Left colon (tissue), 2 donors: Measurements from ENCODE around the gene ABHD16A. TPM values are rescaled to one million over a fixed set of nuclear protein-coding genes. Genes with fewer than 3 reads are reported as not detected.

Source experiments
- ATAC-seq: fragments of 200-7000 bp; cut with Tn5 transposase; one replicate; pipeline ENCODE4 v1.9.1; 2020; ENCODE audit warnings: mild to moderate bottlenecking, moderate library complexity
- DNase-seq, 2 donors: peaks; one replicate each; pipeline ENCODE4 v3.0.0-alpha.2; 2020
- intact Hi-C, 2 donors: fragments of 100-400 bp; cut with DNase I in 1 of 2; cut with micrococcal nuclease in 1 of 2; formaldehyde crosslinking; loops; one replicate each; pipeline versions ENCODE4 v1.11.2 to v1.14.0; 2022; cut with DNase I, micrococcal nuclease
- microRNA-seq, 2 donors: library from miRNA; unstranded; fragments of <30 nt; microRNA quantifications; one replicate each; pipeline versions ENCODE4 v1.1.0 to v1.2.0, GENCODE V29; 2020
- total RNA-seq, 2 donors: library from RNA; stranded (reverse); fragmentation: NEBNext Ultra II Directional; extraction: Animal tissue kit (Norgen Biotek cat#: 25700); gene quantifications; one replicate each; pipeline ENCODE4 v1.2.1, GENCODE V29; 2021
- donor health status: DM: no; HTN: no; CAD: no.
- donor health status: DM: yes; HTN: yes; CAD: no.

The ABHD16A gene
- total RNA-seq, 2 donors from 2014 or later = 51.5 to 53.9 TPM

DNA sequence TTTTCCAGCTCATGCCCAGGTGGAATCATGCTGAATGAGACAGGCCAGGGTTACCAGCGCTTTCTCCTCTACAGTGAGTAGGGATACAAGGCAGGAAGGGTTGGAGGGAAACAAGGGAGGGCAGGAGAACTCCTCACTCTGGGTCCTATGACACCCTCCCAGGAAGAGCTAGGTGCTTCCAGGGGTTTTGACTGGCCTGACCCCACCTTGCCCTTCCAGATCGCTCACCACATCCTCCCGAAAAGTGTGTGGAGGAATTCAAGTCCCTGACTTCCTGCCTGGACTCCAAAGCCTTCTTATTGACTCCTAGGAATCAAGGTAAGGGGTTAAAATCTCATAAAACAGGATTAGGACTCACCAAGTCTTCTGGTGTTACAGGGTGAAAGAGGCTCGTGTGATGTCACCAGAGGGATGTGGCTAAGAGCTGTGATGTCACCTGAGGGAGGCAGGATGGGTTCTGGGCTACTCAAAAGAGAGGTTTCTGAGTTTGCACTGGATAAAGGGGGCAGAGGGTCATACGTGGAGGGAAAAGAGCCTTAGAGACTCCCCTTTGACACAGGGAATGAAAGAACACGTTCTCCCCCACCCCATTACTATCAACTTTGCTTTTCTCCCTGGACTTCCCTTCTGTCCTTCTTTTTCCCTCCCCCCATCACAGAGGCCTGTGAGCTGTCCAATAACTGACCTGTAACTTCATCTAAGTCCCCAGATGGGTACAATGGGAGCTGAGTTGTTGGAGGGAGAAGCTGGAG, 45.5 kb downstream of the ABHD16A start:
- DNase-seq = no peak
- intact Hi-C loops = no loop called here
- no peak for ATAC-seq

DNA sequence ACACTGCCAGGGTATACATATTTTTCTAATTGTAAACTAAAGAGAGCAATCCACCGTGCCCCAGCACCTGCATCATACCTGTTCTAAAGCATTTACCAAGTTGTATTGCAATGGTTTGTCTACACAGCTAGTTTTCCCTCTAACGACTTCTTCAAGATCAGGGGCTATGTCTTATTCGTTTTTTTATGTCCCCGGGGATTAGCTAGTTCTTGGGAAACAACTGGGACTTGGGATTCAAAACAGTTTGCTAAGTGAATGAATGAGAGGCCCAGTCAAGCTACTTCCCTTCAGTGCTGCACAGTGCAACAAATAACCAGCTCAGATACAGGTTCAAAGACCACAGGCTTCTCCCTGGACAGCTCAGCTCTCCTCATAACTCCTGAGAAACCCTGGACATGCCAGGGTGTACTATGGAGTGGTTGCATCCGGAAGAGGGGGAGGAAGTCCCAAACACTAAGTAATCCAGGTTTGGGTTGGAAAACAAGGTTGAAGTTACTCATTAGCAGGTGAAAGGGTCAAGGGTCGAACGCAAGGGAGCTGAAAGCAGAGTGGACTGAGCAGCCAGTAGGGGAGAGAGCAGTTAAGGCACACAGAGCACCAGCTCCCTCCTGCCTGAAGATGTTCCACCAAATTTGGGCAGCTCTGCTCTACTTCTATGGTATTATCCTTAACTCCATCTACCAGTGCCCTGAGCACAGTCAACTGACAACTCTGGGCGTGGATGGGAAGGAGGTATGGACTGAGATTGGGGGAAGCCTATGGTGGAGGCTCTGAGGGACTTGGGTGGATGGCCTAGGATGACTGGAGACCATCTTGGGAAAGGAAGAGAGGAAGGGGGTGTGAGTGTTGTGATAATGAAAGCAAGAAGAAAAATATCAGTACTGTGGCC, 47.5 kb downstream of the ABHD16A start, which contains the start of gene APOM:
Gene APOM (plus strand): TSS at position 546 of the 889 bp plus-strand sequence. CDS start 73 bp downstream, at position 619.
- DNase-seq (no peak), ATAC-seq (no peak)
- intact Hi-C loops = no loop called here

DNA sequence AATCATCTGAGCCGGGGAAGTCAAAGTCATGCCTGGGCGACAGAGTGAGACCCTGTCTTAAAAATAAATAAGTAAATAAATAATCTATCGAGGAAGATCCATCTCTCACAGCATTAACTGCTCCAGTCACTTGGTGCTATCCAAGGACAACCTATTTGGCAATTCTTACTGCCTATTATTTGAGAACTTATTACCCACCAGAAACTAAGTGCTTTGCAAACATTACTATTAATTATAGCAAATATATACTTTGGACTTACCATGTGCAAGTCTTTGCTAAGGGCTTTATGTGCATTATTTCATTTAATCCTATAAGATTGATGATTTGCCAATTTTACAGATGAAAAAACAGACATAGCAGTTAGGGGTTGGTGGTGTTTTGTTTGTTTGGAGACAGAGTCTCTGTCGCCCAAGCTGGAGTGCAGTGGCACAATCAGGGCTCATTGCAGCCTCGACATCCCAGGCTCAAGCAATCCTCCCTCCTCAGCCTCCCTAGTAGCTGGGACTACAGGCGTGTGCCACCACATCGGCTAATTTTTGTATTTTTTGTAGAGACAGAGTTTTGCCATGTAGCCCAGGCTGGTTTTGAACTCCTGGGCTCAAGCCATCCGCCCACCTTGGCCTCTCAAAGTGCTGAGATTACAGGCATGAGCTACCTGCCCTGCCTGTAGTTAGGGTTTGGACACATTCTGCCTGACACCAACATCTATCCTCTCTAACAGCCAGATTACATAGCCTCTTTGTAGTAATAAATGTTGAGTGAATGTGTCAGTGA, 48.4 kb downstream of the ABHD16A start:
- ATAC-seq = no peak

DNA sequence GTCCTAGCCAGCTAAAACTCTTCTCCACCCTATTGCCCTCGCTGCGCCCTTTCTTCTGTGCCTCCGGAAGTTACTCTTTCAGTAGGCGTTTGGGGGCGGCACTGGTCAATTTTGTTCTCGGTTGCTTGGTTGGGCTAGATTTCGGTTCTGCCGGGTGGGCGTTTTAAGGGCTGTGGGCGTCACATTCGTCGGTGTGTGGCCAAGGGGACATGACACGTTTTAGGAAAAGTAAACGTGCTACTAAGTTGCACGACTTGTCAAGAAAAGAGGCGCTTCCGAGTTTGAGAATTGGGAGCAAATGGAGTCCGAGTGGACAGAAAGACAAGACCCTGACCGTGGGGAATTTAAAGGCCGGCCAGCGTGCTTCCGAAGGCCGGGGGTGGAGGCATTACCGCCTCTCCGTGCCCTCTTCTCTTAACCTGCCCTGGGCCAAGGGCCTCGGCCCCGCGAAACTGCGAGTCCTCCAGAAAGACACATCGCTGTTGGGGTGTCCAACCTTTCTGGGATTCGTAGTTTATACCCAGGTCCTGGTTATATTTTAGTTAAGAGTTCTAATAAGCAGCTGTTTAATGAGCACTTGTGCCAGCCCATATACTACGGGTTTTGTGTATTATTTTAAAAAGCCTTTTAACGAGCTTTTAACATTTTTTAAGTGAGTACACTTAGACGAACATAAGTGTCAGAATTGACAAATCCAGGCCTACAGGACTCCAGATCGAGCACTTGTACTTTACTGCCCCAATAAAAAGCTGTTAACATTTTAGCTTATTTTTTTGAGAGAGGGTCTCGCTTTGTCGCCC, 50.0 kb downstream of the ABHD16A start:
- peak; percentile 70 for ATAC-seq
- intact Hi-C loops = no loop called here
- DNase-seq = peak; percentile 92 to 93

More for the DNA sequence above, 48.4 kb downstream of the ABHD16A start:
- intact Hi-C loops = no loop called here
- no peak for DNase-seq

DNA sequence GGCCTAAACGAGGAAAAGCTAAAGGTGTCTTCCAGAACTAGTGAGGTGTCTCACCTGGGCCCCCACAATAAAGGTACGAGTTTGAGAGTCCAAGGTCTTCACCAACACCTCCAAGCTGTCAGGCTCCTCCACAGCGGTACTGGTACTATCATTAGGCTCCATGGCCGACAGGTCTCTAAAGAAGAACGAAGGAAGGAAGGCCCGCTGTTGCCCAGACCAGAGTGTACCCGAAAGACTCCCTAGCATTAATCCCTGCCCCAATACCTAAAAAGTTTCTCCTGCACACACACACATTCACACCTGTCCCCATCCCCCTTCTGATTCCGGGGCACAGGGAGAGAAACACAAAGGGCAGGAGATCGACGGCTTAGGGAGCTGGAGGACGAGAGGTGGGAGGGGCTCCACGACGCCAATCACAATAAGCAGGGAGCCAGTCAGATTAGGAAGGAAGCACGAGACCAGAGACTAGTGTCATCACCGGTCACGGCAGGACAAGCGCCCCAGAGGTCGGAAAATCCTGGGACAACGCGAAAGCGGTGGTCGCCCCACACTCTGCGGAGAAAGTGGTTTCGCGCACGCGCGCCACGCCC, 51.4 kb downstream of the ABHD16A start:
- intact Hi-C loops = no loop called here
- DNase-seq = peak in 1 of 2 donors; percentile 85
- ATAC-seq = peak; percentile 73

DNA sequence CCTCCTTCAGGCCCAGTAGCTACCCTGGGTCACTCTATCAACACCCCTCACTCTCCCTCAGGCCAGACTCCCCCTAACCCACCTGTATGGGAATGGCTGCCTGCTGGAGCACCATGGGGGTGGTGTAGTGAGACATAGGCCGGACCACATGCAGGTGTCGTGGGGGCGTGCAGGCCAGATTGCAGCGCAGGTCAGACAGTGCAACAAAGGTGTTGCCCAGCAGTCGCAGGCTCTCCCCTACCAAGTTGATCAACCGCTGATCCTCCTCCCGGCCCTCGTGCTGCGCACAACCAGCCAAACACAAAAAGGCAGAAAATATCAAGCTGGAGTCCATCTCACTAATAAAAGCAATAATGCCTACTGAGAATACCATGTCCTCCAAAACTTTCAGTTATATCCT, 57.8 kb downstream of the ABHD16A start:
- intact Hi-C loops = no loop called here
- no peak for DNase-seq
- ATAC-seq = no peak

DNA sequence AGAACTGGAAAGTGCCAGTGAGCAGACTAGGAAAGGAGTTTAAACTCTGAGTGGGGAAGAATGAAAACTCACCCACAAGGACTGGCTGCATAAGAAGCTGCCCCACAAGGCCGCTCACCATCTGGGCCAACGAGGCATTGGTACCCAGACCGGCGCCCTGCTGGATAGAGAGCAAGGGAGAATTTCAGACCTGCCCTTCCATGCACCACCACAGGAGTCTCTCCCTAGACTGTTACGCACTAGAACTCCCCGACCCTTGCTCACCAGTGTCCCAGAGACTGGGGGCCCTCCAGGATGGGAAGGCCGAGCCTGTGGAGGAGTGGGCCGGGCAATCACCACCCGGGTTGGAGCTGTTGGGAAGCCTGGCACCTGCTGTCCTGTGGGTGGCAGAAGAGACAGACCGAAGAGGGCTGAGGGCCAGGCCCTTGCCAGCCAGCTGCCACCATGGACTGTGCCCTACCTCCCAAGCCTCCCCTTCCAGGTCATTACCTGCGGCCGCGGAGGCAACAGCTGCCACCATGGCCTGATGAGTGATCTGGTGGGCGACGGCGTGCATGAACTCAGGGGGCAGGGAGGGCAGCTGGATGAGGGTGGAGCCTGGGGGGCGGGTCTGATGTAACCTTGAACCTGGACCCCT, 59.2 kb downstream of the ABHD16A start:
- ATAC-seq (peak; percentile 19), DNase-seq (no peak)
- intact Hi-C loops = no loop called here

DNA sequence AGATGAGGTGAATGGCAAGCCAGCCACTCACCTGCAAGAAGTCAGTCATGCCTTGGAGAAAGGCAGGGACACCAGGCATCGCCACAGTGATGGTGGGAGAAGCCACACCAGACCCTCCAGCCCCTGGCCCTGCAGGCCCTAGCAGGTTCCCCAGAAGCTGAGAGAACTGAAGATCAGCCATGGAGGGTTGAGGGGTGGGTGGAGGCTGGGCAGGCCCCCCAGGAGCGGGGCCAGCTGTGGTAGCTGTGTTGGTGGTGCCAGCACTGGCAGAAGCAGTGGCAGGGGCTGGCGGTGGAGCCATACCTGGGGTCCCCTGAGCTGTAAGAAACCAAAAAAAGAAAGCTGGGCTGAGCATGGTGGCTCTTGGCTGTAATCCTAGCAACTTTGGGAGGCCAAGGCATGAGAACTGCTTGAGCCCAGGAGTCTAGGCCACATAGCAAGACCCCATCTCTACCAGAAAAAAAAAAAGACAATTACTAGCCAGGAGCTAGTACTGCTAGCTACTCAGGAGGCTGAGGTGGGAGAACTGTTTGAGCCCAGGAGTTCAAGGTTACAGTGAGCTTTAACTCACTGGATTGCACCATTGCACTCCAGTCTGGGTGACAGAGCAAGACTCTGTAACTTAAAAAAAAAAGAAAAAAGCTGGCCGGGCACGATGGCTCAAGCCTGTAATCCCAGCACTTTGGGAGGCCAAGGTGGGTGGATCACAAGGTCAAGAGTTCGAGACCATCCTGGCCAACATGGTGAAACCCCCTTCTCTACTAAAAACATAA, 60.1 kb downstream of the ABHD16A start:
- DNase-seq = no peak
- no peak for ATAC-seq
- intact Hi-C loops = no loop called here

DNA sequence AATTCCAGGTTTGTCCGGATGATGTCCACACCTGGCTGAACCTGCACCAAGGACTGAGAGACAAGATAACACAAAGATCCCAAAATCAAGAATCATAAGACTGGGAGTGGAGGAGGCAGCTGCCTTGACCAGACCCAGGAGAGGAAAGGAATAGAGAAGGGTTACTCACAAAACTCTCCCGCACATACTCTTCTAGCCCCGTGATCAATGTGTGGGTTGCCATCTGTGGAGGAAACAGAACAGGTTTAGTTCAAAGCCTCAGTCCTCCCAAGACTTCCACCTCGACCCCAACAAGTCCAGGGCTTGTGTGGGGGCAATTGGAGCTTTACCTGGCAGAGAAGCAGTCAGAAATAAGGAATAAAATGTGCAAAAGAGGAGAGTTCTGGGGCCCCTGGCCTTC, 61.8 kb downstream of the ABHD16A start:
- intact Hi-C loops = no loop called here
- ATAC-seq (no peak), DNase-seq (no peak)

DNA sequence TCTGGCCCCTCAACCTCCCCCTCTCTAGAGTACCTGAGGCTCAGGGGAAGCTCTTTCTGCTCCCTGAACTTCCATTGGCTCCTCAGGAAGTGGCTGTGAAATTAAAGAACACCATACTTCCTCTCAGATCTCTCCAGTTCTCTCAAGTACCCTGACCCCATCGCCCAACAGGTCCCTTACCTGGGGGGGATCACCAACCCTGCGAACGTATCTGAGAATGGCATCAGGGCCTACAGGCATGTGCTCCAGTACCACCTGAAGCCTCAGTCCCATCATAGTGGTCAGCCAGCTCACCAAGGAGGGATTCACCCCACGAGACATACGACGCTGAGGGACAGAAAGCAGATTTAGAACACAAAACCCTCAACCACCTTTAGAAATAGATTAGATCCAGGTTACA, 62.5 kb downstream of the ABHD16A start:
- intact Hi-C loops = no loop called here

DNA sequence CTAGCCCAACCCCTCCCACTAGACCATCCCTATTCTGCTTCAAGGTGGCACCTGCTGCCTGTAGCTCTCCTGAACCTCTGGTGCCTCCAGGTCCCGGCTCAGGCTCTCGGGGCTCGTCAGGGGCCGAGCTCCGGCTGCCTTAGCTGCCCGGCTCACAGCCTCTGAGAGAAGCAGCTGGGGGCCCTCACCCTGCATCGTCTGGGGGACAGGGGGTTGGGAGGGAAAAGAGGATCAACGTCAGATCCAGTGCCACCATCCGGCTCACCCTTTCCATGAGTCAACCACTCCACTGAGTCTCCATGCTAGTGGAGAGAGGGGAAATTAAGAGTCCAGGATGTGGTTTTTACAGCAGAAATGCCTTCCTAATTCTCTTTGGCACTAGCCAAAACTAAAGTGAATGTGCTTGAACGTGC, 63.7 kb downstream of the ABHD16A start:
- no peak for DNase-seq
- intact Hi-C loops = no loop called here
- ATAC-seq = no peak

More for the DNA sequence above, 62.5 kb downstream of the ABHD16A start:
- DNase-seq (no peak), ATAC-seq (no peak)

DNA sequence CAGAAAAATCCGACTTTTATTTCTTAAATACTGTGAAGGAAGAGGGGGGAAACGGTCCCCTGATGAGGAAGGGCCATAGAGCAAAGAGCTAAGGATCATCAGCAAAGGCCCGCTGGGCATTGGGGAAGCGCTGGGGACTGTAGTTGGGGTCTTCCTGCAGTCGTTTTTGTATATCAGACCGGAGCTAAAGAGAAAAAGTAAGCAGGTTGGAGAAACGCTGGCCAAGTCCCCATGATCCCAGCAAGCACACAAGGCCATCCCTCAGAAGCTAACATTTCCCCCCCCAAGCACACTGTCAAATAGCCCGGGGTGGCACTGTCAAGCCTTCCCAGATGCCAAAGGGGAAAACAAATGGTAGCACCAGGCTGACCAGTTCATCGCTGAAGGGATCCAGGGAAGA, 64.1 kb downstream of the ABHD16A start:
- DNase-seq = no peak
- ATAC-seq = no peak
- intact Hi-C loops = no loop called here

Small RNAs within 50 kb of the gene (microRNA-seq; reads per million reads assigned to microRNA genes)
- 0 to 0.53 reads per million in 2 donors for gene MIR4646

Other genes with a start within 250 kb of the ABHD16A start
- 1 to 10 TPM; 1.2 to 1.3 TPM for gene MICB, start 205.2 kb downstream of the ABHD16A start, total RNA-seq
- gene MCCD1, start 174.4 kb downstream of the ABHD16A start, total RNA-seq = not detected
- 100 to 1,000 TPM; 221 to 269 TPM for gene DDX39B, start 161.3 kb downstream of the ABHD16A start, total RNA-seq
- under 1 TPM; 0.58 to 0.92 TPM for gene ATP6V1G2, start 156.7 kb downstream of the ABHD16A start, total RNA-seq
- 10 to 100 TPM; 14.4 to 18.0 TPM for gene NFKBIL1, start 155.7 kb downstream of the ABHD16A start, total RNA-seq
- under 1 TPM in 1 of 2 donors, not detected in 1; 0.36 TPM for gene LTA, start 131.0 kb downstream of the ABHD16A start, total RNA-seq
- 1 to 10 TPM in 1 of 2 donors, under 1 TPM in 1; 0.27 to 1.4 TPM for gene TNF, start 127.8 kb downstream of the ABHD16A start, total RNA-seq
- 1 to 10 TPM in 1 of 2 donors, under 1 TPM in 1; 0.70 to 3.0 TPM for gene LTB, start 120.9 kb downstream of the ABHD16A start, total RNA-seq
- 1 to 10 TPM; 2.4 to 5.8 TPM for gene LST1, start 117.0 kb downstream of the ABHD16A start, total RNA-seq
- gene NCR3, start 110.3 kb downstream of the ABHD16A start, total RNA-seq = 1 to 10 TPM in 1 of 2 donors, not detected in 1; 1.1 TPM
- 10 to 100 TPM in 1 of 2 donors, 1 to 10 TPM in 1; 5.2 to 15.0 TPM for gene AIF1, start 88.1 kb downstream of the ABHD16A start, total RNA-seq
- gene PRRC2A, start 82.6 kb downstream of the ABHD16A start, total RNA-seq = 100 to 1,000 TPM in 1 of 2 donors, 10 to 100 TPM in 1; 92.9 to 110 TPM
- 100 to 1,000 TPM; 272 to 282 TPM for gene BAG6, start 50.7 kb downstream of the ABHD16A start, total RNA-seq
- 1 to 10 TPM; 2.0 to 3.1 TPM for gene APOM, start 47.4 kb downstream of the ABHD16A start, total RNA-seq
- gene C6orf47, start 42.5 kb downstream of the ABHD16A start, total RNA-seq = 10 to 100 TPM; 35.7 to 36.3 TPM
- 10 to 100 TPM; 11.1 to 15.2 TPM for gene GPANK1, start 38.3 kb downstream of the ABHD16A start, total RNA-seq
- 100 to 1,000 TPM; 137 to 155 TPM for gene CSNK2B, start 37.2 kb downstream of the ABHD16A start, total RNA-seq
- gene LY6G5B, start 33.3 kb downstream of the ABHD16A start, total RNA-seq = 1 to 10 TPM; 8.7 to 9.9 TPM
- gene LY6G5C, start 22.3 kb downstream of the ABHD16A start, total RNA-seq = 1 to 10 TPM; 1.6 to 2.5 TPM
- gene LY6G6F, start 3.5 kb upstream of the ABHD16A start, total RNA-seq = not detected
- not detected for gene LY6G6D, start 12.0 kb upstream of the ABHD16A start, total RNA-seq
- not detected for gene LY6G6C, start 18.4 kb upstream of the ABHD16A start, total RNA-seq
- gene MPIG6B, start 20.0 kb upstream of the ABHD16A start, total RNA-seq = under 1 TPM in 1 of 2 donors, not detected in 1; 0.20 TPM
- 100 to 1,000 TPM in 1 of 2 donors, 10 to 100 TPM in 1; 84.2 to 139 TPM for gene DDAH2, start 26.0 kb upstream of the ABHD16A start, total RNA-seq
- gene CLIC1, start 33.2 kb upstream of the ABHD16A start, total RNA-seq = 100 to 1,000 TPM; 502 to 513 TPM
- 10 to 100 TPM; 18.7 to 26.9 TPM for gene MSH5, start 36.7 kb upstream of the ABHD16A start, total RNA-seq
- 1 to 10 TPM; 3.2 to 3.9 TPM for gene SAPCD1, start 59.3 kb upstream of the ABHD16A start, total RNA-seq
- gene VWA7, start 74.0 kb upstream of the ABHD16A start, total RNA-seq = 10 to 100 TPM; 11.4 to 11.8 TPM
- gene VARS1, start 92.4 kb upstream of the ABHD16A start, total RNA-seq = 10 to 100 TPM; 35.3 to 58.1 TPM
- gene LSM2, start 103.6 kb upstream of the ABHD16A start, total RNA-seq = 10 to 100 TPM; 33.0 to 33.5 TPM
- 1 to 10 TPM in 1 of 2 donors, under 1 TPM in 1; 0.89 to 1.1 TPM for gene HSPA1L, start 112.0 kb upstream of the ABHD16A start, total RNA-seq
- gene HSPA1A, start 112.2 kb upstream of the ABHD16A start, total RNA-seq = 100 to 1,000 TPM; 124 to 136 TPM
- gene HSPA1B, start 124.4 kb upstream of the ABHD16A start, total RNA-seq = 100 to 1,000 TPM; 252 to 296 TPM
- 10 to 100 TPM; 33.1 to 63.5 TPM for gene NEU1, start 159.5 kb upstream of the ABHD16A start, total RNA-seq
- gene SLC44A4, start 175.7 kb upstream of the ABHD16A start, total RNA-seq = 100 to 1,000 TPM; 763 to 988 TPM
- 10 to 100 TPM; 28.0 to 30.5 TPM for gene EHMT2, start 194.4 kb upstream of the ABHD16A start, total RNA-seq
- 1 to 10 TPM; 2.7 to 2.9 TPM for gene ZBTB12, start 198.8 kb upstream of the ABHD16A start, total RNA-seq
- gene C2, start 224.4 kb upstream of the ABHD16A start, total RNA-seq = 10 to 100 TPM in 1 of 2 donors, 1 to 10 TPM in 1; 6.1 to 18.2 TPM
- 10 to 100 TPM; 22.2 to 58.8 TPM for gene CFB, start 242.8 kb upstream of the ABHD16A start, total RNA-seq